Osteoblast (primary cell): ENCODE results near the gene SMIM5. TPM values are rescaled to one million over a fixed set of nuclear protein-coding genes. Genes with fewer than 3 reads are reported as not detected.

ENCODE experiments used
- DNase-seq: peaks from one replicate; pipeline ENCODE4 v3.0.0; 2011; ENCODE audit warnings: low spot score, mixed read lengths; ENCODE audit not compliant: insufficient read length; ENCODE audit errors: missing footprints
- H2AFZ ChIP-seq: 2 replicates; pipeline ENCODE4 v1.6.0; 2011; ENCODE audit warnings: mild to moderate bottlenecking, low read length
- H3K27ac ChIP-seq: 2 replicates; pipeline ENCODE4 v1.5.1; 2011; ENCODE audit warnings: mild to moderate bottlenecking, low read depth, low read length, moderate library complexity
- H3K27me3 ChIP-seq: 2 replicates; pipeline ENCODE4 v1.6.0; 2012; ENCODE audit warnings: mild to moderate bottlenecking, control low read depth, inconsistent platforms, low read length, moderate library complexity; ENCODE audit not compliant: insufficient read depth
- H3K36me3 ChIP-seq: 2 replicates; pipeline ENCODE4 v1.5.1; 2011; ENCODE audit warnings: mild to moderate bottlenecking, low read length, control low read depth, moderate library complexity; ENCODE audit not compliant: insufficient read depth
- H3K4me1 ChIP-seq: 2 replicates; pipeline ENCODE4 v1.5.1; 2011; ENCODE audit warnings: mild to moderate bottlenecking, low read length, control low read depth, moderate library complexity; ENCODE audit not compliant: insufficient read depth
- H3K4me2 ChIP-seq: 2 replicates; pipeline ENCODE4 v1.6.0; 2011; ENCODE audit warnings: mild to moderate bottlenecking, low read length; ENCODE audit not compliant: insufficient read depth
- H3K4me3 ChIP-seq: fragments of 200-600 bp; sonication (generic); 3 replicates; pipeline ENCODE4 v1.5.1; 2012; ENCODE audit warnings: mild to moderate bottlenecking, low read length, inconsistent platforms; ENCODE audit not compliant: insufficient read depth
- H3K79me2 ChIP-seq: 2 replicates; pipeline ENCODE4 v1.6.0; 2012; ENCODE audit warnings: mild to moderate bottlenecking, low read length, control low read depth, inconsistent platforms; ENCODE audit not compliant: insufficient read depth
- H3K9me3 ChIP-seq: 2 replicates; pipeline ENCODE4 v1.5.1; 2011; ENCODE audit warnings: low read depth, low read length, control low read depth
- H4K20me1 ChIP-seq: 2 replicates; pipeline ENCODE4 v1.6.0; 2012; ENCODE audit warnings: mild to moderate bottlenecking, low read length, control low read depth; ENCODE audit not compliant: insufficient read depth
- total RNA-seq: library from RNA; depleted of rRNA; stranded (reverse); fragments of >200 nt; gene quantifications from 2 replicates; pipeline ENCODE4 v1.2.3, GENCODE V29; 2012
- TF ChIP-seq, protein P1 (sequence below): IDR thresholded peaks from 2 replicates; pipeline ENCODE4 v1.5.1; 2011; ENCODE audit warnings: mild to moderate bottlenecking, low read depth, low read length, moderate library complexity; ENCODE audit errors: extremely low read depth

Gene SMIM5
- total RNA-seq, 1 donor, result not detected

DNA sequence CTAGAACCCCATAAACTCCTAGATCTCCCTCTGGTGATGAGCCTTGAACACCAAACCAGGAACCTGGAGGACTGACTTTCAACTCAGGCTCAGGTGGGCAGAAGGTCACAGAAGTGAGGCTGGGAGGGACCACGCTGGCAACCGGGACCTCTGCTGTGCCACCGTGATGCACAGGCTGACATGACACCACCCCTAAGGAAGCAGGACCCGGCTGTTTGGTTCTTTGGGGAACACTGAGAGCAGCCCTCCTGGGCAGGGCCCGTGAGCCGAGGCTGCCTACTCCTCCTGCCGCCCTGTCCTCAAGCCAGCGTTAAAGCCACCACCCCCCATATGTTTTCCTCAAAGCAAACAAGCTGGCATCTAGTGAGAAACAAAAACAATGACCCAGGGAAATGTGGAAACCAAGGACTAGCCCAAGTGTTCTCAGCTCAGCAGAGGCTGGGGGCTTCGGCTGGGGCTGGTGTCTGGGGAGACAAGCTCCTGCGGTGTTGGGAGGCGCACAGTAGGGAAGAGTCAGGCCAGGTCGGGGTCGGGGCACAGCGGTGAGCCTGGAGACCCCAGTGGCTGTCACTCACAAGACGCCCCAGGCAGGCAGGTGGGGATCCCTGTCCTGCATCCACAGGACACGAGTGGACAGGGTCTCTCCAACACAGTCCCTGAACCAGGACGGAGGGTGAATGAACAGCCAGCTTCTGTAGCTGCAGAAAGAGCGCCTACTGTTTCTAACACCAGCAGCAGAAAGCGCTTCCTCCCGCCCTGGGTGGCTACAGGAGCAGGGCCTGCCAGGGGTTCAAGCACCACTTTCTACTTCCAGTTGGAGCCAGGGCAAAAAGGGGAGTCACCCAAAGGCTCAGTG, 1.7 kb downstream of the SMIM5 start:
- Histone ChIP-seq H3K79me2 (no peaks in the 10 kb centered on the region), H4K20me1 (peaks cover 11% of the 10 kb centered on the region), H3K4me1 (peaks cover 14% of the 10 kb centered on the region), H3K4me3 (no peak overlapping the region), H3K27me3 (no peaks in the 10 kb centered on the region), H3K4me2 (no peak overlapping the region), H3K9me3 (no peaks in the 10 kb centered on the region), H2AFZ (no peak overlapping the region), H3K27ac (no peak overlapping the region), H3K36me3 (no peaks in the 10 kb centered on the region)
- TF ChIP-seq, protein P1, sequence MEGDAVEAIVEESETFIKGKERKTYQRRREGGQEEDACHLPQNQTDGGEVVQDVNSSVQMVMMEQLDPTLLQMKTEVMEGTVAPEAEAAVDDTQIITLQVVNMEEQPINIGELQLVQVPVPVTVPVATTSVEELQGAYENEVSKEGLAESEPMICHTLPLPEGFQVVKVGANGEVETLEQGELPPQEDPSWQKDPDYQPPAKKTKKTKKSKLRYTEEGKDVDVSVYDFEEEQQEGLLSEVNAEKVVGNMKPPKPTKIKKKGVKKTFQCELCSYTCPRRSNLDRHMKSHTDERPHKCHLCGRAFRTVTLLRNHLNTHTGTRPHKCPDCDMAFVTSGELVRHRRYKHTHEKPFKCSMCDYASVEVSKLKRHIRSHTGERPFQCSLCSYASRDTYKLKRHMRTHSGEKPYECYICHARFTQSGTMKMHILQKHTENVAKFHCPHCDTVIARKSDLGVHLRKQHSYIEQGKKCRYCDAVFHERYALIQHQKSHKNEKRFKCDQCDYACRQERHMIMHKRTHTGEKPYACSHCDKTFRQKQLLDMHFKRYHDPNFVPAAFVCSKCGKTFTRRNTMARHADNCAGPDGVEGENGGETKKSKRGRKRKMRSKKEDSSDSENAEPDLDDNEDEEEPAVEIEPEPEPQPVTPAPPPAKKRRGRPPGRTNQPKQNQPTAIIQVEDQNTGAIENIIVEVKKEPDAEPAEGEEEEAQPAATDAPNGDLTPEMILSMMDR, result no peak
- DNase-seq, result peak; percentile 86

DNA sequence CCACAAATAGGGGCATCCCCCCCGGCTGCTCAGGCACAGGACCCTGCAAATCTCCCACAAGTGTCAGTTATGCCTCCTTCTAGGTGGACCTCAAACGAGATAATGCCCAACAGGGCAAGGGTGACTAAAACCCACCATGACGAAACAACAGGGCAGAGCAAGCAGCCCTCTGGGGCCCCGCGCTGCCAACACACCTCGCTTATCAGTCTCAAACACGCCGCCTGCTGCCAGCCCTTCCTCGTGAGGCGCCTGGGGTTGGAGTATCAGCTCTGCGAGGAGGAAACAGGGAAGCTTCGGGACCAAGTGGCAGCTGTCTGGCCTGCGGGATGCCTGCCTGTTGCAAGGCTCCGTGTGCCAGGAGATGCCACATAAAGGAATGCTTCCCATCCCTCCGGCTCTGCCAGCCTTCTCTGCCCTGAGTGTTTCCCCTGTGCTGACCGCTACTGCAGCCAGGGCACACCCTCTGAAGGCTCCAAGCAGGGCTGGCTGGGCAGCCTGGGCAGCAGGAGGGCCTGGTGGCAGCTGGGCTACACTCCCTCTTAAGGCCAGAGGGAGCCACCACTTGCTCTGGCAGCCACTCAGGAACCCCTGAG, 2.5 kb downstream of the SMIM5 start:
- TF ChIP-seq, protein P1, result no peak
- Histone ChIP-seq H3K4me3 (no peak overlapping the region), H3K4me2 (no peak overlapping the region), H3K36me3 (no peaks in the 10 kb centered on the region), H4K20me1 (peaks cover 11% of the 10 kb centered on the region), H3K27ac (no peak overlapping the region), H3K27me3 (no peaks in the 10 kb centered on the region), H3K4me1 (peaks cover 14% of the 10 kb centered on the region), H3K9me3 (no peaks in the 10 kb centered on the region), H2AFZ (no peak overlapping the region), H3K79me2 (no peaks in the 10 kb centered on the region)
- DNase-seq, result peak; percentile 78

DNA sequence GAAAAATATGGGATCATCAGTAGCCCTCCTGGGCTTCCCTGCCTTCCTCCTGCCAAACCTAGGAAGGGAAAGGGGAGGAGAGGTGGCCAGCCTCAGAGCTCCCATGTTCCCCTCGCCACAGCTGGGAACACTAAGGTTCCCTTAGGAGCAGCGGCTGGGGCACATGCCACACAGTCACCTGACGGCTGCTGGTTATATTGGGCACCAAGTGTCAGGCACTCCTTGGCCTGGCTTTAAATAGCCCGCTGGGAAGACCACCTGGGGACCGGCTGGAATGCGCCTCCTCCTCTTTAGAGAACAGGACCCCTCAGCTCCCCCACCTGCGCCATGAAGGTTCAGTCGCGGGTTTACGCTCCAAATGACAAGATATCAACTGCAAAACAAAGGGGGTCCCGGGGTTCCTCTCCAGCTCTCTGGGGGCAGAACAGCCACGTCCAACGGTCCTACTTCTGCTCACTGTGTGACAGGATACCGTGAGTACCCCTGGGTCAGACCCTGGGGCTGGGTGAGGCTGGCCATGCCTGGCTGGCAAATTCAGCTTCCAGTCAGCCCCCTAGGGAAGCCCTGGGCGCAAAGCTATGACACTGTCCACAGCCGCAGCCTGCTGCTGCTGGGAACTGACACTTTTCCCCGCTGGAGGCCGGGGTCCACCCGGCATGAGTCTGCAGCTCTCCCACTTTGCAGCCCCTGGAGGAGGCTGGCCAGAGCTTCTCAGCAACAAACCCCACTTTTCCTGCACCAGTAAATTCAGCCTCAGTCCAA, 3.3 kb downstream of the SMIM5 start:
- Histone ChIP-seq H3K4me1 (peaks cover 14% of the 10 kb centered on the region), H3K4me3 (no peak overlapping the region), H4K20me1 (peaks cover 11% of the 10 kb centered on the region), H3K36me3 (no peaks in the 10 kb centered on the region), H2AFZ (no peak overlapping the region), H3K27ac (no peak overlapping the region), H3K4me2 (no peak overlapping the region), H3K27me3 (no peaks in the 10 kb centered on the region), H3K79me2 (no peaks in the 10 kb centered on the region), H3K9me3 (no peaks in the 10 kb centered on the region)
- TF ChIP-seq, protein P1, result no peak
- DNase-seq, result peak; percentile 82
